K562 (cell line): ENCODE measurements around the gene SDK1. TPM values are rescaled to one million over a fixed set of nuclear protein-coding genes. Genes with fewer than 3 reads are reported as not detected.

Source experiments
- ATAC-seq: fragments of 200-7000 bp; cut with Tn5 transposase; 3 replicates; pipeline ENCODE4 v1.9.1; 2020; ENCODE audit warnings: moderate library complexity
- BruUV-seq: library from RNA; stranded (reverse); fragments of 400-500 nt; replicated peaks from 2 replicates; lab custom pipeline; 2021; lab: Mats Ljungman, UMichigan
- CTCF ChIA-PET: fragments of 300-600 bp; formaldehyde crosslinking; extraction: SDS; loops from one replicate; lab custom pipeline; 2021; ENCODE audit warnings: low intra/inter-chr PET ratio; lab: Yijun Ruan, JAX
- POLR2A ChIA-PET: fragments of 300-600, 350-650 bp; sonication (Branson Sonifier 250); formaldehyde crosslinking; extraction: SDS; loops from one replicate; lab custom pipeline; 2021; ENCODE audit warnings: antibody characterized with exemption, inconsistent platforms; lab: Yijun Ruan, JAX
- DNase-seq, 4 experiments: peaks; one replicate each; pipeline versions ENCODE4 v3.0.0 to v3.0.0-alpha.2; 2011 to 2018; ENCODE audit warnings: low spot score in 3 of 4, mixed read lengths in 3 of 4; ENCODE audit errors: extremely low read depth in 1 of 4
- FAIRE-seq: peaks from 2 replicates; lab custom pipeline; 2011; peaks lifted over from hg19 to GRCh38; lab: Jason Lieb, UNC
- H2AFZ ChIP-seq: 2 replicates; pipeline ENCODE4 v1.6.0; 2011; ENCODE audit warnings: low read depth, low read length, control low read depth, inconsistent platforms
- H3K27ac ChIP-seq: fragments of 200-600 bp; 3 replicates; pipeline ENCODE4 v1.8.0; 2011; ENCODE audit warnings: low read depth, mild to moderate bottlenecking, control low read depth, inconsistent platforms, low read length, moderate library complexity, mixed read lengths; ENCODE audit errors: extremely low read depth
- H3K27me3 ChIP-seq, 2 experiments: fragments of 300-600 bp in 1 of 2; 2 replicates in 1 of 2; 3 replicates in 1 of 2; pipeline versions ENCODE4 v1.6.0 to v1.8.0; 2011; ENCODE audit warnings: inconsistent platforms in 2 of 2, low read length in 2 of 2, mild to moderate bottlenecking in 1 of 2, mixed read lengths in 1 of 2, moderate library complexity in 1 of 2; ENCODE audit not compliant: control insufficient read depth in 2 of 2, insufficient read depth in 2 of 2
- H3K36me3 ChIP-seq: fragments of 300-600 bp; 3 replicates; pipeline ENCODE4 v1.8.0; 2011; ENCODE audit warnings: mild to moderate bottlenecking, low read length, inconsistent platforms; ENCODE audit not compliant: control insufficient read depth, insufficient read depth
- H3K4me1 ChIP-seq, 2 experiments: fragments of 200-600 bp in 1 of 2; replicated peaks in 1 of 2; 2 replicates in 1 of 2; 3 replicates in 1 of 2; pipeline versions ENCODE4 v1.5.1 to v1.8.0; 2011; ENCODE audit warnings: inconsistent platforms in 2 of 2, low read length in 2 of 2, mild to moderate bottlenecking in 1 of 2, mixed read lengths in 1 of 2, moderate library complexity in 1 of 2; ENCODE audit not compliant: control insufficient read depth in 2 of 2, insufficient read depth in 2 of 2
- H3K4me2 ChIP-seq: 2 replicates; pipeline ENCODE4 v1.6.1; 2011; ENCODE audit warnings: low read length, control low read depth, inconsistent platforms, mixed read lengths; ENCODE audit not compliant: insufficient read depth
- H3K4me3 ChIP-seq: fragments of 200-600 bp; sonication (generic), shearing (Covaris generic); 2 replicates; pipeline ENCODE4 v1.5.1; 2016; ENCODE audit warnings: control low read depth, inconsistent platforms
- H3K79me2 ChIP-seq: fragments of 200-600 bp; 3 replicates; pipeline ENCODE4 v1.8.0; 2011; ENCODE audit warnings: low read length, inconsistent platforms; ENCODE audit not compliant: control insufficient read depth, insufficient read depth
- H3K9ac ChIP-seq, 2 experiments: 2 replicates each; pipeline versions ENCODE4 v1.6.0 to v1.6.1; 2011; ENCODE audit warnings: low read depth in 2 of 2, low read length in 2 of 2, control low read depth in 1 of 2, inconsistent platforms in 1 of 2, mild to moderate bottlenecking in 1 of 2, mixed read lengths in 1 of 2; ENCODE audit not compliant: insufficient read depth in 1 of 2
- H3K9me1 ChIP-seq: one replicate; pipeline ENCODE4 v1.6.0; 2011; ENCODE audit warnings: inconsistent platforms, mild to moderate bottlenecking, low read length, moderate library complexity; ENCODE audit not compliant: control insufficient read depth, insufficient read depth
- H3K9me3 ChIP-seq: replicated peaks from 2 replicates; pipeline ENCODE4 v1.5.1; 2011; ENCODE audit warnings: low read depth, low read length, inconsistent platforms; ENCODE audit not compliant: control insufficient read depth, insufficient read depth
- H4K20me1 ChIP-seq: replicated peaks from 2 replicates; pipeline ENCODE4 v1.6.1; 2011; ENCODE audit warnings: low read length, inconsistent platforms, mixed read lengths; ENCODE audit not compliant: control insufficient read depth, insufficient read depth
- L3MBTL2 ChIP-seq: fragments of 450-650 bp; IDR thresholded peaks from 2 replicates; pipeline ENCODE4 v1.6.1; 2016; ENCODE audit warnings: mild to moderate bottlenecking, moderate library complexity
- MYNN ChIP-seq, 2 experiments: sonication (generic); formaldehyde crosslinking in 1 of 2; IDR thresholded peaks; 2 replicates each; pipeline versions ENCODE4 v1.5.0 to v1.6.1; 2016 to 2020; ENCODE audit warnings: antibody characterized with exemption in 1 of 2, missing genetic modification reagents in 1 of 2
- POLR2G ChIP-seq: fragments of 200-400 bp; formaldehyde crosslinking; IDR thresholded peaks from 2 replicates; pipeline ENCODE4 v1.6.1; 2017; ENCODE audit warnings: low read depth, mild to moderate bottlenecking, antibody characterized with exemption, low read length, moderate library complexity
- RBM22 ChIP-seq: fragments of 200-400 bp; formaldehyde crosslinking; IDR thresholded peaks from 2 replicates; pipeline ENCODE4 v1.6.1; 2018; ENCODE audit warnings: low read length, low read depth; ENCODE audit not compliant: poor library complexity, severe bottlenecking
- SOX6 ChIP-seq: fragments of 450-650 bp; IDR thresholded peaks from 2 replicates; pipeline ENCODE4 v1.6.1; 2014; ENCODE audit warnings: mild to moderate bottlenecking
- ZNF175 ChIP-seq: fragments of 200-800 bp; sonication (Bioruptor generic); IDR thresholded peaks from 2 replicates; pipeline ENCODE4 v1.6.1; 2016; ENCODE audit warnings: low read depth, mild to moderate bottlenecking, missing genetic modification characterization, missing compliant biosample characterization
- ZNF282 ChIP-seq: sonication (generic); formaldehyde crosslinking; IDR thresholded peaks from 2 replicates; pipeline ENCODE4 v1.8.1; 2023; ENCODE audit warnings: missing genetic modification reagents
- ZNF41 ChIP-seq: fragments of 250-450 bp; sonication (Bioruptor Pico); conservative IDR thresholded peaks from 2 replicates; pipeline ENCODE4 v1.4.0; 2020; ENCODE audit warnings: mild to moderate bottlenecking
- WGBS: fragments of 100-300 bp; shearing (Covaris generic); methylation state at CpG from one replicate; pipeline ENCODE4 v1.1.6; 2016; ENCODE audit warnings: low coverage, mixed read lengths; ENCODE audit not compliant: insufficient coverage; ENCODE audit errors: missing lambda C conversion rate; 5-methylcytosine and 5-hydroxymethylcytosine counted together
- in situ Hi-C: fragments of 300-500 bp; cut with MboI; formaldehyde crosslinking; loops from 4 replicates; pipeline ENCODE4 v1.15.0; 2018; ENCODE audit warnings: inconsistent platforms, mixed read lengths
- intact Hi-C: fragments of 100-400 bp; cut with micrococcal nuclease; formaldehyde crosslinking; loops from 2 replicates; pipeline ENCODE4 v1.14.2; 2022
- polyA plus RNA-seq, 8 experiments: library from polyadenylated mRNA; depleted of rRNA in 4 of 8; stranded (reverse) in 5 of 8; unstranded in 3 of 8; fragments of >200 nt; fragmentation: Nextera tagmentation in 2 of 8; fragmentation: Illumina TruSeq in 1 of 8; extraction: Ambion mirVana in 2 of 8; extraction: Trizol in 1 of 8; gene quantifications; 2 replicates each; pipeline versions ENCODE4 v1.2.1 to v1.2.3, GENCODE V29; 2011 to 2014; ENCODE audit warnings: inconsistent platforms in 1 of 8, missing spikeins in 1 of 8
- total RNA-seq, 7 experiments: library from RNA; depleted of rRNA in 6 of 7; stranded (reverse); fragments of >200 nt in 6 of 7; fragmentation: Illumina TruSeq in 2 of 7; extraction: Trizol in 2 of 7; gene quantifications; 2 replicates each; pipeline versions ENCODE4 v1.2.1 to v1.2.3, GENCODE V29; 2011 to 2021; ENCODE audit warnings: low replicate concordance in 1 of 7
- TF ChIP-seq, protein P1 (sequence below), 2 experiments: fragments of 200-800 bp in 1 of 2; sonication (Bioruptor generic) in 1 of 2; sonication (generic) in 1 of 2; formaldehyde crosslinking in 1 of 2; IDR thresholded peaks in 1 of 2; conservative IDR thresholded peaks in 1 of 2; 2 replicates each; pipeline versions ENCODE4 v1.5.0 to v1.6.1; 2016 to 2020; ENCODE audit warnings: missing compliant biosample characterization in 1 of 2, missing genetic modification characterization in 1 of 2, missing genetic modification reagents in 1 of 2
- TF ChIP-seq, protein P2 (sequence below), 2 experiments: fragments of 450-650 bp; IDR thresholded peaks; 2 replicates each; pipeline ENCODE4 v1.6.1; 2018; ENCODE audit warnings: mild to moderate bottlenecking in 2 of 2, low read depth in 1 of 2; ENCODE audit not compliant: partially characterized antibody in 2 of 2

The SDK1 gene
- total and polyA plus RNA-seq, 9 of the 15 experiments (the other 6 are each of a cell fraction or from before 2014, with no cell fraction given): 0.16 TPM; not detected in 8

DNA sequence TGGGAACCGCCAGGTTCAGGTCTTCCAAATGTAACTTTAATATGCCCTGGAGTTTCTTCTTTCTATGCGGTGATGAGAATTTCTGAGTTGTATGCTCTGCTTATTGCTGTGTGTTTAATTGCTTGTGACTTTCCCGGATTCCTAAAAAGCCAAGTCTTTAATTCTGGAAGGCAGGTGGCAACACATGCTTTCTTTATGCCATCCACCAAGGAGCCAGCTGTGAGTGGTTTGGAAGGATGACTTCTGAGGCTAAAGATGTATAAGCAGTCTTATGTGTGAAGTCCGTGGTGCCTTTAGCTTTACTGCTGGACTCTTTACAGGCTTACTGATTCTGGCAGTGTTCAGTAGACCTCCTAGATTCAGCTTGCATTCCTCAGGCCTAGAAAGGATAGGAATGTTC is 3.1 kb downstream of the SDK1 start:
- ChIA-PET CTCF (interaction anchor here (1.2 kb wide), 1 partner anchor 1175 kb away, joined by 3 read pairs; no protein-coding TSS in a partner anchor), POLR2A (interaction anchor here (0.6 kb wide), 3 partner anchors 15 to 37 kb away, joined by 3 to 4 read pairs (median 3); no protein-coding TSS in a partner anchor)
- intact Hi-C loops: no loop called here
- H3K79me2 ChIP-seq: no peaks in the 10 kb centered on the region
- TF ChIP-seq ZNF282 (CRISPR knock-in tag): no peak
- TF ChIP-seq ZNF175 (CRISPR knock-in tag): no peak
- no peak for TF ChIP-seq POLR2G
- H3K27me3 ChIP-seq: peaks cover 0 to 2% of the 10 kb centered on the region in 2 experiments; a peak in 2 of 5 replicates
- BruUV-seq: no TSS peak
- no peak for FAIRE-seq
- no peak for ATAC-seq
- no peak overlapping the region for H3K9ac ChIP-seq
- H4K20me1 ChIP-seq: no peaks in the 10 kb centered on the region
- H3K27ac ChIP-seq: no peak overlapping the region
- 1% methylated on average over 4 of the region's 4 CpGs for WGBS
- no peak overlapping the region for H3K4me3 ChIP-seq
- peaks cover 0 to 14% of the 10 kb centered on the region in 2 experiments; a peak in 2 of 5 replicates for H3K4me1 ChIP-seq
- no peaks in the 10 kb centered on the region for H3K9me1 ChIP-seq
- no peaks in the 10 kb centered on the region for H3K9me3 ChIP-seq
- H3K36me3 ChIP-seq: no peaks in the 10 kb centered on the region
- in situ Hi-C loops: no loop called here
- no peak overlapping the region for H2AFZ ChIP-seq
- H3K4me2 ChIP-seq: no peak overlapping the region
- DNase-seq: no peak

DNA sequence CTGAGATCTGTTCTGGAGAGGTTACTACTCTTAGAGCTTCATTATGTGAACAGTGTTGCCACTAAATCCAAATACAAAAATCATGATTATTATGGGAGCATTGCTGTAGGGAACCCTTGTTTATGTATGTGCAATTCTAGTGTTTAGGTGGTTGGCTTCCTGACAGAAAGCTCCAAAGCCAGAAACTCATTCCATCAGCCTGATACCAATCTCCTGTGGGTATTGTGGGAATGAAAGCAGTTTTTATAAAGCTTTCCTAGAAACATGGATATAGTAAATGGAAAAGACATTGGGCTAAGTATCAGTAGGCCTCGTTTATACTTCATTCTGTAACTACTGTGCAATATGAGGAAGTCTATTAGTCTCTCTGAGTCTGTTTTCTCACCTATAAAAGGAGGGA is 6.4 kb downstream of the SDK1 start:
- BruUV-seq: no TSS peak
- Histone ChIP-seq H3K36me3 (no peaks in the 10 kb centered on the region), H3K27ac (no peak overlapping the region), H3K9me3 (no peaks in the 10 kb centered on the region), H3K4me3 (no peak overlapping the region), H2AFZ (no peak overlapping the region), H3K9me1 (no peaks in the 10 kb centered on the region), H3K79me2 (no peaks in the 10 kb centered on the region), H3K4me1 (no peaks in the 10 kb centered on the region), H3K27me3 (peaks cover 0 to 2% of the 10 kb centered on the region in 2 experiments; a peak in 2 of 5 replicates), H3K9ac (no peak overlapping the region), H3K4me2 (no peak overlapping the region), H4K20me1 (no peaks in the 10 kb centered on the region)
- ChIA-PET CTCF (no interaction called here), POLR2A (no interaction called here)
- intact Hi-C loops: no loop called here
- 0% methylated on average over 1 of the region's 1 CpG for WGBS
- DNase-seq (no peak), FAIRE-seq (no peak), ATAC-seq (no peak)
- in situ Hi-C loops: no loop called here
- TF ChIP-seq, protein P1, sequence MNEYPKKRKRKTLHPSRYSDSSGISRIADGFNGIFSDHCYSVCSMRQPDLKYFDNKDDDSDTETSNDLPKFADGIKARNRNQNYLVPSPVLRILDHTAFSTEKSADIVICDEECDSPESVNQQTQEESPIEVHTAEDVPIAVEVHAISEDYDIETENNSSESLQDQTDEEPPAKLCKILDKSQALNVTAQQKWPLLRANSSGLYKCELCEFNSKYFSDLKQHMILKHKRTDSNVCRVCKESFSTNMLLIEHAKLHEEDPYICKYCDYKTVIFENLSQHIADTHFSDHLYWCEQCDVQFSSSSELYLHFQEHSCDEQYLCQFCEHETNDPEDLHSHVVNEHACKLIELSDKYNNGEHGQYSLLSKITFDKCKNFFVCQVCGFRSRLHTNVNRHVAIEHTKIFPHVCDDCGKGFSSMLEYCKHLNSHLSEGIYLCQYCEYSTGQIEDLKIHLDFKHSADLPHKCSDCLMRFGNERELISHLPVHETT (CRISPR knock-in tag; conservative IDR thresholded peaks at IDR 0.05 in 1 of 2, IDR thresholded peaks at IDR 0.05 in 1 of 2): no peak
- TF ChIP-seq SOX6 (no peak), L3MBTL2 (no peak), RBM22 (no peak), ZNF41 (CRISPR knock-in tag) (no peak), MYNN (IDR thresholded peaks at IDR 0.05) (no peak), MYNN (CRISPR knock-in tag; IDR thresholded peaks at IDR 0.05) (no peak)
- TF ChIP-seq, protein P2, sequence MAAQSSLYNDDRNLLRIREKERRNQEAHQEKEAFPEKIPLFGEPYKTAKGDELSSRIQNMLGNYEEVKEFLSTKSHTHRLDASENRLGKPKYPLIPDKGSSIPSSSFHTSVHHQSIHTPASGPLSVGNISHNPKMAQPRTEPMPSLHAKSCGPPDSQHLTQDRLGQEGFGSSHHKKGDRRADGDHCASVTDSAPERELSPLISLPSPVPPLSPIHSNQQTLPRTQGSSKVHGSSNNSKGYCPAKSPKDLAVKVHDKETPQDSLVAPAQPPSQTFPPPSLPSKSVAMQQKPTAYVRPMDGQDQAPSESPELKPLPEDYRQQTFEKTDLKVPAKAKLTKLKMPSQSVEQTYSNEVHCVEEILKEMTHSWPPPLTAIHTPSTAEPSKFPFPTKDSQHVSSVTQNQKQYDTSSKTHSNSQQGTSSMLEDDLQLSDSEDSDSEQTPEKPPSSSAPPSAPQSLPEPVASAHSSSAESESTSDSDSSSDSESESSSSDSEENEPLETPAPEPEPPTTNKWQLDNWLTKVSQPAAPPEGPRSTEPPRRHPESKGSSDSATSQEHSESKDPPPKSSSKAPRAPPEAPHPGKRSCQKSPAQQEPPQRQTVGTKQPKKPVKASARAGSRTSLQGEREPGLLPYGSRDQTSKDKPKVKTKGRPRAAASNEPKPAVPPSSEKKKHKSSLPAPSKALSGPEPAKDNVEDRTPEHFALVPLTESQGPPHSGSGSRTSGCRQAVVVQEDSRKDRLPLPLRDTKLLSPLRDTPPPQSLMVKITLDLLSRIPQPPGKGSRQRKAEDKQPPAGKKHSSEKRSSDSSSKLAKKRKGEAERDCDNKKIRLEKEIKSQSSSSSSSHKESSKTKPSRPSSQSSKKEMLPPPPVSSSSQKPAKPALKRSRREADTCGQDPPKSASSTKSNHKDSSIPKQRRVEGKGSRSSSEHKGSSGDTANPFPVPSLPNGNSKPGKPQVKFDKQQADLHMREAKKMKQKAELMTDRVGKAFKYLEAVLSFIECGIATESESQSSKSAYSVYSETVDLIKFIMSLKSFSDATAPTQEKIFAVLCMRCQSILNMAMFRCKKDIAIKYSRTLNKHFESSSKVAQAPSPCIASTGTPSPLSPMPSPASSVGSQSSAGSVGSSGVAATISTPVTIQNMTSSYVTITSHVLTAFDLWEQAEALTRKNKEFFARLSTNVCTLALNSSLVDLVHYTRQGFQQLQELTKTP (IDR thresholded peaks at IDR 0.05; ENCODE audit: low read depth in 1 of 2, partially characterized antibody in 2 of 2): no peak
